T-helper 2 cell treated with Interferon-gamma antibody and Interleukin-4, amounts not matched to agents 100 ng/mL and 5 ng/mL, for 36 hours (primary cell): ENCODE data around the gene PBX4. TPM values are rescaled to one million over a fixed set of nuclear protein-coding genes. Genes with fewer than 3 reads are reported as not detected.

Experiments used
- intact Hi-C: fragments of 100-400 bp; cut with micrococcal nuclease; formaldehyde crosslinking; loops from one replicate; pipeline ENCODE4 v1.15.1; 2023
- total RNA-seq: library from RNA; stranded (reverse); gene quantifications from 2 replicates; pipeline ENCODE4 v1.2.3, GENCODE V29; 2022

The PBX4 gene
- total RNA-seq, 1 donor from 2014 or later, result 26.0 TPM

DNA sequence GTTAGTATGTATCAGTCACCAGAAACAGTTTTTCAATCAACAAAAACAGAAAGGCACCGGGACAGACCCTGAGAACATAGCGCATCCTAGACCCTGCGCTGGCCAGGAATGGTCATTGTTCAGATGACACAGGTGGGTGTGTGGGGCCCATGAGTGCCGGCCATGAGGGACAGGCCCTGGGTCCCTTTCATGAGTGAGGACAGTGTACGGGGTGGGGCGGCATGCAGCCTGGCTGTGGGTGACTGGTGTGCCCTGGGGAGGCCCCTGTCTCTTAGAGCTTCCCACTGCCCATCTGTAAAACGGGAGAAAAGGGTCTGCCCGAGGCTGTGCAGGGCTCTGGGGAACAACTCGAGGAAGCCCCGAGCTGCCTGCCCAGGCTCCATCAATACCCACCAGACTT, 25.8 kb downstream of the PBX4 start:
- intact Hi-C loops, result no loop called here

DNA sequence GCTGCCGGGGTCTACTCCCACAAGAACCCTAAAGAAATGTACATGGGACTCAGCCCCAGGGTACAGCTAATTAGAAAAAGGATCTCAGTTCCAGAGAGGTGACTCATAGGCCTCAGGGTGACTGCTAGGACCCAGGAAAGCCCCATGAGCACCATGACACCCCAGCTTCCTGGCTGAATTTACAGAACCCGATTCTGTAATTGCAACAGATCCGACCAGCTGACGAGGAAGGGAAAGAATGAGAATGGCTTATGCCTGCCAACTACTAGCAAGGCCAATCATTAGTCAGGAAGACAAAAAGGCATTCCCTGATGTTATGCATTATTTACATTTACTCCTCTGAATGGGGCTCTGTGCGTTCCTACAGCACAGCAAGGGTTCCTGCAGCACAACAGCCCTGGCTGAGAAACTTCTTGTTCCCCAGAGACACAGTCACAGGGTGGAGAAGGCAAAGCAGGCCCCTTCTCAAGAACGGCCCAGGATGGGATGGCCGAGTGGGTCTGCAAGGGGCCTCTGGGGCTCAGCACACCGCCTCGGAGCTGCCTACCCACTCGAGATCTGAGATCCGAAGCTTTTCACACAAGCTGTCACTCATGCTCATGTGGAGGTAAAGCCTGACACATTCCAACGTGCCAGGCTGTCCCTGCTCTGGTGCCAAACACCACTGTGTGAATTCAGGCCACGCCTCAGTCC, 27.2 kb downstream of the PBX4 start:
- intact Hi-C loops, result loop anchor here (2.0 kb wide), 1 partner anchor 52 kb away; the partner anchor contains the start of gene GMIP

DNA sequence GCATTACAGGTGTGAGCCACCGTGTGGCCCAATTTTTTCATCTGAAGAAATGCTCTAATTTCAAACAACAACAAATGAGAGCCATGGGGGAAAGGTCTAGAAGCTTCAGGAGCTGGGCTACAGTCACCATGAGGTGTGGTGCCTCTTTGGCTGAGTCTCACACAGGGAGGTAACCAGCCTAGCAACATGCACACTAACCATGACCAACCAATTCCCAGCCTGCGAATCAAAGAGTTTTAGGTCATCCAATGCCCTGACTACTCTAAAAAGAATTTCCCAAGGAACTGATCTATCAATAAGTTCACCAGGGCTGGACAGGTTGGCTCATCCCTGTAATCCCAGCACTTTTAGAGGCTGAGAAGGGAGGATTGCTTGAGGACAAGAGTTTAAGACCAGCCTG, 29.9 kb downstream of the PBX4 start:
- intact Hi-C loops, result no loop called here

- intact Hi-C loops, result no loop called here
Observed at GRCh38 chr19:19587771-19588170, 30.7 kb downstream of the PBX4 start.

DNA sequence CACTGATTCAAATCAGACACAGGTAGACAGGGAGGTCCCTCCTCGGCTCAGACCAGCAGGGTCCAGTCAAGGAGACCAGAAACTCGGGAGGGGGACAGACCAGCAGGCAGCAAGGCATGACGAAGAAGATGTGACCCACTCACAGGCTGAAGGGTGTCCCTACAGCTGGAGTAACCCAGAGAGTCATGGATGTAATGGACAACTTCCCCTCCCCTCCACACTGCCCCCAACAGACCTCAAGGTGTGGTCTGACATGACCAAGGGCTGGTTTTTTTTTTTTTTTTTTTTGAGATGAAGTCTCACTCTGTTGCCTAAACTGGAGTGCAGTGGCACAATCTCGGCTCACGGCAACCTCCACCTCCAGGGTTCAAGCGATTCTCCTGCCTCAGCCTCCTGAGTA, 34.1 kb downstream of the PBX4 start:
- intact Hi-C loops, result no loop called here

DNA sequence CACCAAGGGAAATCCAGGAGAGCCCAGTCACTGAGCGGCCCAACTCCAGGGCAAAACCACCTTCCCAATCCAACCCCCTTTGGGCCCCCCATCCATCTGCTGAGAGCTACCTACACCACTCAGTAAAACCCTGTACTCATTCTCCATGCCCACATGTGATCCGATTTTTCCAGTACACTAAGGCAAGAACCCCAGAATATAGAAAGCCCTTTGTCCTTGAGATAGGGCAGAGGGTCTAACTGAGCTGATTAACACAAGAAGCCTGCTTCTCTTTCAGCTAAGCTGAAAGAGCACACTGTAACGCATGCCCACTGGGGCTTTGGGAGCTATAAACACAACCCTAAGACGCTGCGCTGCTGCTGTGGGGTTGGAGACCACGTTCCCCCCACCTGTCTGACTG, 36.0 kb downstream of the PBX4 start:
- intact Hi-C loops, result no loop called here

- intact Hi-C loops, result no loop called here
Observed at GRCh38 chr19:19581391-19581790, 37.1 kb downstream of the PBX4 start.

- intact Hi-C loops, result no loop called here
Observed at GRCh38 chr19:19580418-19580817, 38.1 kb downstream of the PBX4 start.

GRCh38 chr19:19579533-19580361, 38.7 kb downstream of the PBX4 start:
- intact Hi-C loops, result no loop called here

- intact Hi-C loops, result no loop called here
Observed at GRCh38 chr19:19578252-19578651, 40.2 kb downstream of the PBX4 start.

- intact Hi-C loops, result no loop called here
Observed at GRCh38 chr19:19575411-19575810, 43.1 kb downstream of the PBX4 start.

GRCh38 chr19:19571071-19571786, 47.3 kb downstream of the PBX4 start:
- intact Hi-C loops, result no loop called here

DNA sequence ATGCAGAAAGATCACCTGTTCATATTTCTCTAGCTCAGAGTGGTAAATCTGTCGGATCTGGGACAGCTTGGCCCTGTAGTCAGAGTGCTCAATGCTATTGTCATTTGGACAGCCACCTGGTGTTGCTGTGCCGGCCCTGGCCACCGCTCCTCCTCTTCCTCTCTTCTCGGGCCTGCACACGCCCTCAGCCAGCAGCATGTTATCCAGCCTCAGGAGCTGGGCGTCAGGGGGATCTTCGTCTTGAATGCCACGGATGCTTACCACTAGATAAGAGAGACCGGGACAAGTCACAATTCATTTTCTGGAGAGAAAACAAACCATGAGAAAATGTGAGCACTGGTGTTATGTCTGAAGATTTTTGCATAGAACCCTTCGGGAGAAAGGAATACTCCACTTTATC, 47.9 kb downstream of the PBX4 start:
- intact Hi-C loops, result no loop called here

DNA sequence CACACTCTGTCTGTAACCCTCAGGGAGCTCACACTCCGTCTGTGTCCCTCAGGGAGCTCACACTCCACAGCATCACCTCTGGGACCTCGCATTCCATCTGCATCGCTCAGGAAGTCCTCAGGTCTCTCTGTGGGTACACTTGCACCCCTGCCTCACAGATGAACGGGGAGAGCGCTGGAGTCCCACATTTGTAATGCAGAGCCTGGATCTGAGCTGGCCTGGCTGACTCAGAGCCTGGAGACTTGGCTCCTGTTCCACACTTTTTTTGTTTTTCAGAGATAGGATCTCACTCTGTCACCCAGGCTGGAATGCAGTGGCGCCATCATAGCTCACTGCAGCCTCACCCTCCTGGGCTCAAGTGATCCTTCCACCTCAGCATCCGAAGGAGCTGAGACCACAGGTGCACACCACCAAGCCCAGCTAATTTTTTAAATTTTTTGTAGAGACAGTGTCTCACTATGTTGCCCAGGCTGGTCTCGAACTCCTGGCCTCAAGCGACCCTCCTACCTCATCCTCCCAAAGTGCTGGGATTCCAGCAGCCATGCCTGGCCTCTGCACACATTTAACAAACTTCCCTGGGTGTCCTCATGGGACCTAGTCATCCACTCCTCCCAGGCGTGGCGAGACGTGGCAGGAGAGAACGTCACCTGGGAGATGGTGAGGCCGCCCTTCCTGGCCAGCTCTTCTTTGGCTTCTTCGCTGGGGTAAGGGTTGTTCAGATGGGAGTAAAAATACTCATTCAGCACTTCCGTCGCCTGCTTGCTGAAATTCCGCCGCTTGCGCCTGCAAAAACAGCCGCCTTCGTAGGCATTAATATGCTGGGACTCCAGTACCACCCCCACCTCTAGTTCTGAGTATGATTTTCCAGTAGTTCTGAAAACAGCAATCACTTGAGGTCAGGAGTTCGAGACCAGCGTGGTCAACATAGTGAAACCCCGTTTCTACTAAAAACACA, 49.4 kb downstream of the PBX4 start:
- intact Hi-C loops, result no loop called here

DNA sequence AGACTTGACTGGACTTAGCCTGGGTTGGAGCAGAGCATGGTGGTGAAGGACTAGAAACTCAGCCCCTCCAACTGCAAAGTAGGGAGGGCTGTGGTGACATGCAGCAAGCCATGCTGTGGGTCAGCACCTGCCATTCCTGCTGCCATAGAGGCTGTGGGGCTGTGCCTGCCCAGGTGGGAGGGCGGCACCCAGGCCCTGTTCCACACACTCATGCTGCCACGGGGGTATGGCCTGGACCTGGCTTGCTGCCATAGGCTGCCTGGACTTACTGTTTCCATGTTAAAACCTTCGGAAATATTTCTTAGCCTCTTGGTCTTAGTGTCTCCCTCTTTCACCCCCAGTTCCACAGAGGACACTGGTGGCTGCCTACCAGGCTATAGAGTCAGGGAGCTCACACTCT, 51.1 kb downstream of the PBX4 start:
- intact Hi-C loops, result no loop called here

DNA sequence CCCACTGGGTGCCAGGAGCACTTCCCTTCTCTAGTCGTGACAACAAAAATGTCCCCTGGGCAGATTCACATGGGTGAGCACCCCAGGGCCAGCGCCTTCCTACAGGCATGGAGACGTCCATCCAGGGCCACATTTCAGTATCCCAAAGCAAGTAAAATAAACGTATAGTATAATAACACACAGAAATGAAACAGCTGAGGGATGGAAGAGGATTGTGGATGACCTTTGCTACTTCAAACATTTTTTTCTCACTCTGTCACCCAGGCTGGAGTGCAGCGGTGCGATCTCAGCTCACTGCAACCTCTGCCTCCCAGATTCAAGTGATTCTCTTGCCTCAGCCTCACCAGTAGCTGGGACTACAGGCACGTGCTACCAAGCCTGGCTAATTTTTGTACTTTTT, 52.2 kb downstream of the PBX4 start:
- intact Hi-C loops, result no loop called here

- intact Hi-C loops, result loop anchor here (1.0 kb wide), 1 partner anchor 80 kb away; the partner anchor contains the start of gene GMIP
Observed at GRCh38 chr19:19563348-19563848, 55.1 kb downstream of the PBX4 start.

DNA sequence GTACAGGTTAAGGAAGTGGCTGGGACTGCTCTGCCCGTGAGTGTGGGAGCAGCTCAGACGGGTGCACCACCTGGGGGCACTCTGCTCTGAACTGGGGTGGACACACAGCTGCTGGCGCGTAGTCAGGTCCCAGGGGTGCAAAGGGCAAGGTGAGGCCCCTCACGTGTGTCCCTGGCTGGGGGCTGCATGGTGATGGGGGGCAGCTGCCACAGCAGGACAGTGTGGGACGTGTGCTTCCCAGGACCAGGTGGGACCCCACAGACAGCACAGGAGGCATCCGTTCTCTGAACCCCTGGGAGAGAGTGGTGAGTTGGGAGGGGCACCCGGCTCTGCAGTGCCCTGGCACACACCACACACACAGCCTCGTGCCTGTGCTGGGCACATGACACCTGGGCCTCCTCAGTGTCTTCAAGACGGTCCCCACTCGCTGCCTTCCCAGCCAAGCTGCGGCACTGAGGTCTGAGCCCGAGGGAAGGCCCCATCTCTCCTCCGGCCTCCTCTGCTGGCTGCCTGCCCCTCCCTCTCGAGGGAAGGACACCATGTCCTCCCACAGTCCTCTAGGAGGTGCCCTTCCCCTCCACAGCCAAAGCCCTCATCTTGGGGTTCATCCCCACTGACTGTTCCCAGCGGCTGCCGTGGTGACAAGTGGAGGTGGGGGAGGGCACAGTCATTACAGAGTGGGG, 55.7 kb downstream of the PBX4 start:
- intact Hi-C loops, result loop anchor here (1.0 kb wide), 1 partner anchor 80 kb away; the partner anchor contains the start of gene GMIP

- intact Hi-C loops, result no loop called here
Observed at GRCh38 chr19:19561946-19562664, 56.4 kb downstream of the PBX4 start.
